H1 (cell line): Measurements from ENCODE around the gene ANKFN1. TPM values are rescaled to one million over a fixed set of nuclear protein-coding genes. Genes with fewer than 3 reads are reported as not detected.

Source experiments
- CTCF ChIA-PET: fragments of 300-600 bp; sonication (Branson Sonifier 250); formaldehyde crosslinking; loops from one replicate; lab custom pipeline; 2021; ENCODE audit not compliant: partially characterized antibody; lab: Charles Lee
- POLR2A ChIA-PET: fragments of 300-600 bp; sonication (Branson Sonifier 250); formaldehyde crosslinking; loops from one replicate; lab custom pipeline; 2021; ENCODE audit warnings: inconsistent platforms; ENCODE audit not compliant: partially characterized antibody; lab: Charles Lee
- DNase-seq, 2 experiments: peaks; one replicate each; pipeline versions ENCODE4 v3.0.0 to v3.0.0-alpha.2; 2010 to 2022; ENCODE audit warnings: low spot score in 2 of 2, low read depth in 1 of 2, mixed read lengths in 1 of 2
- FAIRE-seq: peaks from 2 replicates; lab custom pipeline; 2011; peaks lifted over from hg19 to GRCh38; lab: Jason Lieb, UNC
- H2AFZ ChIP-seq: 2 replicates; pipeline ENCODE4 v1.8.1; 2012; ENCODE audit warnings: low read length, inconsistent platforms
- H2AK5ac ChIP-seq: 2 replicates; pipeline ENCODE4 v1.6.1; 2013; ENCODE audit warnings: low read depth, low read length
- H2BK120ac ChIP-seq: replicated peaks from 2 replicates; pipeline ENCODE3; 2013; ENCODE audit warnings: low read depth, low read length, inconsistent platforms
- H2BK12ac ChIP-seq: 2 replicates; pipeline ENCODE4 v1.6.1; 2013; ENCODE audit warnings: low read depth, low read length
- H2BK15ac ChIP-seq: 2 replicates; pipeline ENCODE4 v1.6.1; 2013; ENCODE audit warnings: low read length
- H2BK20ac ChIP-seq: 2 replicates; pipeline ENCODE4 v1.6.1; 2013; ENCODE audit warnings: low read length
- H2BK5ac ChIP-seq: 2 replicates; pipeline ENCODE4 v1.6.1; 2013; ENCODE audit warnings: low read depth, low read length
- H3K14ac ChIP-seq: 2 replicates; pipeline ENCODE4 v1.6.1; 2013; ENCODE audit warnings: inconsistent platforms; ENCODE audit not compliant: insufficient read length
- H3K18ac ChIP-seq: 2 replicates; pipeline ENCODE4 v1.6.1; 2013; ENCODE audit warnings: low read length; ENCODE audit errors: extremely low read depth
- H3K23ac ChIP-seq: 2 replicates; pipeline ENCODE4 v1.6.1; 2013; ENCODE audit warnings: inconsistent platforms; ENCODE audit not compliant: insufficient read length
- H3K23me2 ChIP-seq: 2 replicates; pipeline ENCODE4 v1.6.1; 2013; ENCODE audit warnings: low read depth, low read length
- H3K27ac ChIP-seq: 2 replicates; pipeline ENCODE4 v1.6.1; 2011; ENCODE audit warnings: low read depth, low read length, inconsistent platforms
- H3K27me3 ChIP-seq, 4 experiments: replicated peaks in 1 of 4; 1 replicate in 1 of 4; 2 replicates in 3 of 4; pipeline versions ENCODE4 v1.6.1 to v1.8.1; 2011 to 2013; ENCODE audit warnings: low read length in 3 of 4, mild to moderate bottlenecking in 3 of 4, inconsistent platforms in 2 of 4, mixed read lengths in 2 of 4, moderate library complexity in 1 of 4; ENCODE audit not compliant: control insufficient read depth in 3 of 4, insufficient read depth in 3 of 4; ENCODE audit errors: extremely low read depth in 1 of 4
- H3K36me3 ChIP-seq, 4 experiments: 2 replicates each; pipeline versions ENCODE4 v1.6.1 to v1.8.1; 2011 to 2013; ENCODE audit warnings: mild to moderate bottlenecking in 4 of 4, low read length in 3 of 4, moderate library complexity in 2 of 4, control low read depth in 1 of 4, inconsistent platforms in 1 of 4; ENCODE audit not compliant: insufficient read depth in 4 of 4, control insufficient read depth in 2 of 4
- H3K4ac ChIP-seq: replicated peaks from 2 replicates; pipeline ENCODE3; 2013; ENCODE audit warnings: low read length, low read depth, mixed read lengths, inconsistent platforms; ENCODE audit not compliant: insufficient read length
- H3K4me1 ChIP-seq, 4 experiments: replicated peaks in 1 of 4; 1 replicate in 1 of 4; 2 replicates in 3 of 4; pipeline versions ENCODE4 v1.6.1 to v1.8.1; 2011 to 2013; ENCODE audit warnings: low read length in 3 of 4, inconsistent platforms in 2 of 4, mixed read lengths in 1 of 4; ENCODE audit not compliant: insufficient read depth in 4 of 4, control insufficient read depth in 3 of 4
- H3K4me2 ChIP-seq, 2 experiments: 2 replicates each; pipeline versions ENCODE4 v1.6.1 to v1.8.1; 2011 to 2013; ENCODE audit warnings: low read depth in 2 of 2, low read length in 2 of 2, control low read depth in 1 of 2, inconsistent platforms in 1 of 2, mild to moderate bottlenecking in 1 of 2; ENCODE audit not compliant: insufficient read depth in 1 of 2
- H3K4me3 ChIP-seq, 4 experiments: fragments of 200-600, 300-600 bp in 1 of 4; sonication (generic), shearing (Covaris generic), sonication (Bioruptor Twin) in 1 of 4; 2 replicates each; pipeline versions ENCODE4 v1.5.1 to v1.8.1; 2011 to 2016; ENCODE audit warnings: low read length in 4 of 4, low read depth in 3 of 4, control low read depth in 2 of 4, inconsistent platforms in 2 of 4, mild to moderate bottlenecking in 2 of 4, mixed read lengths in 1 of 4, moderate library complexity in 1 of 4; ENCODE audit not compliant: insufficient read depth in 2 of 4; ENCODE audit errors: extremely low read depth in 1 of 4
- H3K56ac ChIP-seq: replicated peaks from 2 replicates; pipeline ENCODE3; 2013; ENCODE audit warnings: low read depth, mild to moderate bottlenecking, mixed read lengths, low read length, inconsistent platforms; ENCODE audit not compliant: insufficient read length
- H3K79me1 ChIP-seq: 2 replicates; pipeline ENCODE4 v1.6.1; 2013; ENCODE audit warnings: low read depth, low read length, control low read depth
- H3K79me2 ChIP-seq, 2 experiments: 2 replicates each; pipeline versions ENCODE4 v1.6.1 to v1.8.1; 2012 to 2013; ENCODE audit warnings: low read length in 2 of 2, mild to moderate bottlenecking in 2 of 2, inconsistent platforms in 1 of 2; ENCODE audit not compliant: insufficient read depth in 2 of 2, control insufficient read depth in 1 of 2
- H3K9ac ChIP-seq, 4 experiments: replicated peaks in 1 of 4; 1 replicate in 1 of 4; 2 replicates in 3 of 4; pipeline versions ENCODE4 v1.6.1 to v1.8.1; 2011 to 2013; ENCODE audit warnings: low read depth in 3 of 4, low read length in 3 of 4, control low read depth in 2 of 4, mild to moderate bottlenecking in 2 of 4, moderate library complexity in 2 of 4, inconsistent platforms in 1 of 4; ENCODE audit errors: extremely low read depth in 1 of 4
- H3K9me3 ChIP-seq, 2 experiments: 2 replicates each; pipeline versions ENCODE4 v1.6.1 to v1.8.1; 2012 to 2013; ENCODE audit warnings: mild to moderate bottlenecking in 2 of 2, moderate library complexity in 2 of 2, control low read depth in 1 of 2, inconsistent platforms in 1 of 2, low read depth in 1 of 2, low read length in 1 of 2, mixed read lengths in 1 of 2; ENCODE audit not compliant: insufficient read depth in 2 of 2
- H4K20me1 ChIP-seq, 2 experiments: replicated peaks in 1 of 2; 2 replicates each; pipeline versions ENCODE3 to v1.8.1; 2011 to 2013; ENCODE audit warnings: inconsistent platforms in 2 of 2, low read length in 2 of 2, mild to moderate bottlenecking in 1 of 2; ENCODE audit not compliant: insufficient read depth in 2 of 2, control insufficient read depth in 1 of 2
- H4K5ac ChIP-seq: 2 replicates; pipeline ENCODE4 v1.6.1; 2013; ENCODE audit warnings: low read length, low read depth, mixed read lengths, inconsistent platforms; ENCODE audit not compliant: insufficient read length
- H4K8ac ChIP-seq: 2 replicates; pipeline ENCODE4 v1.8.0; 2013; ENCODE audit warnings: mild to moderate bottlenecking, moderate library complexity, low read length, inconsistent platforms; ENCODE audit not compliant: insufficient read depth; ENCODE audit errors: extremely low read depth
- H4K91ac ChIP-seq: replicated peaks from 2 replicates; pipeline ENCODE3; 2013; ENCODE audit warnings: low read length, mixed read lengths, inconsistent platforms; ENCODE audit not compliant: insufficient read length
- CTBP2 ChIP-seq: IDR thresholded peaks from 2 replicates; pipeline ENCODE4 v1.7.0; 2011; ENCODE audit warnings: borderline replicate concordance, mild to moderate bottlenecking, moderate library complexity, mixed read lengths, low read length; ENCODE audit not compliant: insufficient read depth, insufficient read length
- E2F6 ChIP-seq: IDR thresholded peaks from 2 replicates; pipeline ENCODE4 v1.6.1; 2012; ENCODE audit warnings: inconsistent platforms
- EZH2 ChIP-seq: fragments of 200-600 bp; sonication (generic); IDR thresholded peaks from 2 replicates; pipeline ENCODE4 v1.7.1; 2012; ENCODE audit warnings: low read depth, mild to moderate bottlenecking, moderate library complexity, low read length, inconsistent platforms; ENCODE audit not compliant: severe bottlenecking
- GABPA ChIP-seq: IDR thresholded peaks from 2 replicates; pipeline ENCODE4 v1.6.1; 2011; ENCODE audit warnings: mild to moderate bottlenecking, low read length, moderate library complexity, borderline replicate concordance; ENCODE audit not compliant: insufficient read depth
- MAFK ChIP-seq: IDR thresholded peaks from 2 replicates; pipeline ENCODE4 v1.6.1; 2012; ENCODE audit warnings: low read depth, mild to moderate bottlenecking, improper control_type of control experiment, low read length
- RFX5 ChIP-seq: IDR thresholded peaks from 2 replicates; pipeline ENCODE4 v1.6.1; 2011; ENCODE audit warnings: low read depth, low read length, improper control_type of control experiment, borderline replicate concordance
- SAP30 ChIP-seq: fragments of 300-600 bp; sonication (generic); IDR thresholded peaks from 2 replicates; pipeline ENCODE4 v1.7.1; 2012; ENCODE audit warnings: low read length, moderate library complexity, mild to moderate bottlenecking, inconsistent platforms; ENCODE audit not compliant: insufficient read depth, insufficient replicate concordance
- SP1 ChIP-seq: IDR thresholded peaks from 2 replicates; pipeline ENCODE4 v1.6.1; 2011; ENCODE audit warnings: low read depth, low read length
- SRF ChIP-seq: IDR thresholded peaks from 2 replicates; pipeline ENCODE4 v1.6.1; 2011; ENCODE audit warnings: mild to moderate bottlenecking, low read depth, low read length, moderate library complexity
- TAF1 ChIP-seq: IDR thresholded peaks from 2 replicates; pipeline ENCODE4 v1.6.1; 2011; ENCODE audit warnings: mild to moderate bottlenecking, low read depth, low read length
- USF2 ChIP-seq: IDR thresholded peaks from 2 replicates; pipeline ENCODE4 v1.6.1; 2011; ENCODE audit warnings: low read length, improper control_type of control experiment
- WGBS, 2 experiments: shearing (Covaris generic) in 1 of 2; methylation state at CpG; one replicate each; pipeline versions ENCODE4 v1.1.6 to v1.1.7; 2013 to 2015; ENCODE audit warnings: low lambda C conversion rate in 2 of 2, mixed read lengths in 2 of 2, inconsistent platforms in 1 of 2, low coverage in 1 of 2, missing lambda C conversion rate in 1 of 2; ENCODE audit not compliant: insufficient replicate concordance in 2 of 2, insufficient coverage in 1 of 2, insufficient read length in 1 of 2; ENCODE audit errors: extremely low coverage in 1 of 2, missing lambda C conversion rate in 1 of 2; 5-methylcytosine and 5-hydroxymethylcytosine counted together
- polyA plus RNA-seq, 7 experiments: library from polyadenylated mRNA; depleted of rRNA in 3 of 7; stranded (reverse) in 5 of 7; unstranded in 2 of 7; fragments of >200 nt in 5 of 7; fragments of 200-250 nt in 2 of 7; gene quantifications; 1 replicate in 5 of 7; 2 replicates in 1 of 7; 4 replicates in 1 of 7; pipeline versions ENCODE4 v1.2.1 to v1.2.3, GENCODE V29; 2011 to 2013; ENCODE audit warnings: missing spikeins in 2 of 7, mixed read lengths in 2 of 7
- total RNA-seq: library from RNA; stranded (reverse); fragmentation: NEBNext Ultra II Directional; extraction: Animal tissue kit (Norgen Biotek cat#: 25700); gene quantifications from 2 replicates; pipeline ENCODE4 v1.2.1, GENCODE V29; 2021

Gene ANKFN1
- total and polyA plus RNA-seq, 2 of the 8 experiments (the other 6 are each of a cell fraction or from before 2014, with no cell fraction given), result not detected

- CTCF ChIA-PET, result no interaction called here
- H3K4me3 ChIP-seq, result no peak overlapping the region
These were observed 50.2 kb downstream of the ANKFN1 start for GRCh38 chr17:56203430-56203829.

More at GRCh38 chr17:56203430-56203829, 50.2 kb downstream of the ANKFN1 start:
- H2AFZ ChIP-seq, result 0 out of 2 replicates have a peak overlapping the region, but pooled peaks have one; percentile 24
- H3K23ac ChIP-seq, result no peak overlapping the region
- H3K79me2 ChIP-seq, result no peaks in the 10 kb centered on the region
- H3K9ac ChIP-seq, result no peak overlapping the region
- no peak overlapping the region for H2AK5ac ChIP-seq
- H2BK12ac ChIP-seq, result no peak overlapping the region
- H4K5ac ChIP-seq, result no peak overlapping the region
- H2BK15ac ChIP-seq, result no peak overlapping the region
- H4K20me1 ChIP-seq, result no peaks in the 10 kb centered on the region
- no peaks in the 10 kb centered on the region for H3K79me1 ChIP-seq
- POLR2A ChIA-PET, result no interaction called here
- H3K9me3 ChIP-seq, result peaks cover 0 to 3% of the 10 kb centered on the region in 2 experiments; a peak in 1 of 4 replicates
- H4K91ac ChIP-seq, result no peak overlapping the region
- TF ChIP-seq CTBP2, result no peak
- no peak for TF ChIP-seq EZH2
- TF ChIP-seq RFX5, result no peak
- no peak for TF ChIP-seq SRF
- no peak for TF ChIP-seq MAFK
- TF ChIP-seq TAF1, result no peak
- TF ChIP-seq SP1, result no peak
- no peak for TF ChIP-seq SAP30
- TF ChIP-seq USF2, result no peak
- no peak for TF ChIP-seq E2F6
- no peak for TF ChIP-seq GABPA
- H2BK20ac ChIP-seq, result no peak overlapping the region
- no peak overlapping the region for H3K14ac ChIP-seq
- H2BK5ac ChIP-seq, result no peak overlapping the region
- H3K23me2 ChIP-seq, result no peaks in the 10 kb centered on the region
- H2BK120ac ChIP-seq, result no peak overlapping the region
- no peaks in the 10 kb centered on the region for H3K4me1 ChIP-seq
- no peak for DNase-seq
- no peak overlapping the region for H3K56ac ChIP-seq
- no peak overlapping the region for H3K4ac ChIP-seq
- H3K18ac ChIP-seq, result no peak overlapping the region
- H3K36me3 ChIP-seq, result no peaks in the 10 kb centered on the region
- WGBS, 2 experiments, result 91% methylated on average over 5 of the region's 5 CpGs; no CpG with 5 or more reads in 1 of the 2 experiments
- no peak overlapping the region for H3K4me2 ChIP-seq
- H4K8ac ChIP-seq, result no peak overlapping the region
- H3K27me3 ChIP-seq, result no peaks in the 10 kb centered on the region
- no peak overlapping the region for H3K27ac ChIP-seq
- FAIRE-seq, result no peak
